HG02610 (cell line): ENCODE results near the gene C19orf38.

Experiments
- ATAC-seq: cut with Tn5 transposase; IDR thresholded peaks from one replicate; pipeline ENCODE4 v1.9.1; 2021; ENCODE audit warnings: mild to moderate bottlenecking, moderate library complexity; ENCODE audit not compliant: unreplicated experiment

C19orf38 gene

GRCh38 chr19:10848230-10848856 lies at the start of gene C19orf38:
TSS of gene C19orf38 (plus strand) at chr19:10848415. CDS start at chr19:10848509, 94 bp downstream.
- no peak for ATAC-seq

GRCh38 chr19:10800488-10800887 lies 47.7 kb upstream of the C19orf38 start:
- no peak for ATAC-seq

- ATAC-seq: no peak
Observed at GRCh38 chr19:10802479-10802878, 45.7 kb upstream of the C19orf38 start.

GRCh38 chr19:10803252-10803651 lies 45.0 kb upstream of the C19orf38 start:
- ATAC-seq: no peak

GRCh38 chr19:10805065-10805757 lies 43.0 kb upstream of the C19orf38 start:
- ATAC-seq: no peak

- ATAC-seq: no peak
Observed at GRCh38 chr19:10805758-10806247, 42.4 kb upstream of the C19orf38 start.

- ATAC-seq: no peak
Observed at GRCh38 chr19:10808937-10809649, 39.1 kb upstream of the C19orf38 start.

- ATAC-seq: no peak
Observed at GRCh38 chr19:10809651-10810285, 38.4 kb upstream of the C19orf38 start.

- ATAC-seq: no peak
Observed at GRCh38 chr19:10811391-10812111, 36.7 kb upstream of the C19orf38 start.

- no peak for ATAC-seq
Observed at GRCh38 chr19:10812196-10812595, 36.0 kb upstream of the C19orf38 start.

- ATAC-seq: no peak
Observed at GRCh38 chr19:10812902-10813404, 35.3 kb upstream of the C19orf38 start.

- no peak for ATAC-seq
Observed at GRCh38 chr19:10815007-10815536, 33.1 kb upstream of the C19orf38 start.

- no peak for ATAC-seq
Observed at GRCh38 chr19:10815969-10816644, 32.1 kb upstream of the C19orf38 start.

- no peak for ATAC-seq
Observed at GRCh38 chr19:10816691-10817090, 31.5 kb upstream of the C19orf38 start.

GRCh38 chr19:10817291-10818038 lies 30.8 kb upstream of the C19orf38 start:
- no peak for ATAC-seq

- no peak for ATAC-seq
Observed at GRCh38 chr19:10818301-10819123, 29.7 kb upstream of the C19orf38 start.

- no peak for ATAC-seq
Observed at GRCh38 chr19:10819124-10820060, 28.8 kb upstream of the C19orf38 start.
